Stimulated activated CD4-positive, alpha-beta T cell treated with anti-CD3 and anti-CD28 coated beads, Interleukin-15, amount 100 ng/mL, for 24 hours (primary cell): ENCODE data around the gene TAF6.
A peak's percentile ranks its signal among the peaks of the same experiment; 100 is the strongest.
"Not testable (repeated sequence)": the region's sequence is repeated elsewhere in the genome, so short reads cannot be mapped to it uniquely, and the experiment has no call there.

Experiments used
- DNase-seq: peaks from one replicate; pipeline ENCODE4 v3.0.0-alpha.2; 2020

Gene TAF6

DNA sequence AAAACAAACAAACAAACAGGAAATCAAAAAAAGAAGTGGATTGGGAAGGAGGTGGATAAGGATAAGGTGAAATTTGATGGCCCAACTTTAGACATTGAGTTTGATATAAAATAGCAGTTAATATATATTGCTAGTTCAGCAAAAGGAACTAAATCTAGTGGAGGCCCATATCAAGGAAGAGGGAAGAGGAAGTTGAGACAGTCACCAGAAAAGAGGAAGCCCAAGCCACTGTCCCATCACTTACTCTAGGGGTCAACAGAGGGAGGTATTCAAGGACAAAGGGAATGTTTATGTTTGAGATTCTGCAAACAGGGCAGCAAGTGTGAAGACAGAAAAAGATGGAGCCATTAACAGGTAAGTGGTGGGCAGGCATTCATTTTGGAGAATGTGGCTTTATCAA, 33.2 kb upstream of the TAF6 start:
- DNase-seq: no peak

DNA sequence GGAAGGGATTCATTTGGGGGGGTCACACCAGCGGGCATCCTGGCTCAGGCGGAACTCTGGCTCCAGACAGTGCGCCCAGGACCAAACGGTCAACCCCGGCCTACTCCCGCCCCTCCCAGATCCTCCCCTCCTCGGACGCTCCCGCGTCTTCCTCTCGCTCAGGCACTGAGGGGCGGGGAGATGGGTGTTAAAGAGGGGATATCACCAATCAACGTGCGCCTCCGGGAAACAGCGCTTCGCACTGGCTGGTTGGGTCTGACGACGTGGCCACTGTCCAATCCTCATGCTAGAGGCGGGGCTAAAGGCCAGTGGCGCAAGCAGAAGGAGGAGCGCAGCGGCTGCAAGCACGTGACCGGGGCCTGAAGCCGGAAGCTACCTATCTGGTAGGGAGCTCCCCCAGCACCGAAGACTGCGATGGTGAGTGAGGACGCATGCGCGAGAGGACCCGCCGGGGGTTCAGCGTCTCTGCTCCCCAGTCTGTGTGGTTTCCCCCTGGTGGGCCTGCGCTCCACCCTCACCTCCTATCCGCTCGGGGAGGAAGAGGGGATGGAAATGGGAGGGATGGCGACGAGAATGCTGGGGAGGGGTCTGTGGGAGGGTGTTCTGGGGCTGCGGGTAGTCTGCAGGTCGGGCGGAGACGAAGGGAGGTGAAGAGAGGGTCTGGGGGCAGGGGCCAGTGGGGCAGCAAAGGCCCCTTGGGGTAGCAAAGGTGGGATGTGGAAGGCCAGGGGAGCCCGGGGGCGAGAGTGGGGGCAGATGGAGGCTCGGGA, 29.6 kb upstream of the TAF6 start, which contains the start of gene LAMTOR4:
TSS of gene LAMTOR4 (plus strand) at position 360 of the 770 bp plus-strand sequence. CDS start at position 415, 55 bp downstream.
- DNase-seq: peak; percentile 99

DNA sequence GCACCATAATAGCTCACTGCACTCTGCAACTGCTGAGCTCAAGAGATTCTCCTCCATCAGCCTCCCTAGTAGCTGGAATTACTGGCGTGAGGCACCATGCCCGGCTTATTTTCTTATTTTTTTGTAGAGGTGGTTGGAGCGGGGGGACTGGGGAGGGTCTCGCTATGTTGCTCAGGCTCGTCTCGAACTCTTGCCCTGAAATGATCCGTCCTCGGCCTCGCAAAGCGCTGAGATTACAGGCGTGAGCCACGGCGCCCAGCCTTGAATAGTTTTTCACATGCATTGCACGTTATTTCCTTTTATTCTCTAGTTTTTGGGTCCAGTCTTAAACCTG, 29.0 kb upstream of the TAF6 start:
- no peak for DNase-seq

DNA sequence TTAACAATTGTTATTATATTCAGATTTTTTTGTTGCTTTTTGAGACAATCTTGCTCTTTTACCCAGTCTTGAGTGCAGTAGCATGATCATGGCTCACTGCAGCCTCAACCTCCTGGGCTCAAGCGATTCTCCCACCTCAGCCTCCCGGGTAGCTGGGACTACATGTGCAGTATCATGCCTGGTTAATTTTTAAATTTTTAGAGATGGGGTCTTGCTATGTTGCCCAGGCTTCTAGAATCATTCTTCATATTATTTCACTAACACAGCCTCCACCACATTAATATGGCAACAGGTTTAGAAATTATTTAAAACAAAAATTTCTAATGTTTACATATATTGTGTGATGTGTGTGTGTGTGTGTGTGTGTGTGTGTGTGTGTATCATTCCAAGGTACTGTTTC, 28.1 kb upstream of the TAF6 start:
- DNase-seq: no peak

DNA sequence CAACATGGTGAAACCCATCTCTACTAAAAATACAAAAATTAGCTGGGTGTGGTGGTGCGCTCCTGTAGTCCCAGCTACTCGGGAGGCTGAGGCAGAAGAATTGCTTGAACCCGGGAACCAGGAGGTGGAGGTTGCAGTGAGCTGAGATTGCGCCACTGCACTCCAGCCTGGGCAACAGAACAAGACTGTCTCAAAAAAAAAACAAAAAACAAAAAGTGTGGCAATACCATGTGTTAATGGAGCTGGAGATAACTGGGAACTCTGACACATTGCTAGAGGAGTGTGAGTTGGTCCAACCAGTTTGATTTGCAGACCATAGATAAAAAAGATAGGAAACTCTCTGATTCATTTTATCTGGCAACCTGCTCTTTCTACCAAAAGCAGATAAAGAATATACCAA, 27.2 kb upstream of the TAF6 start:
- DNase-seq: not testable (repeated sequence)

DNA sequence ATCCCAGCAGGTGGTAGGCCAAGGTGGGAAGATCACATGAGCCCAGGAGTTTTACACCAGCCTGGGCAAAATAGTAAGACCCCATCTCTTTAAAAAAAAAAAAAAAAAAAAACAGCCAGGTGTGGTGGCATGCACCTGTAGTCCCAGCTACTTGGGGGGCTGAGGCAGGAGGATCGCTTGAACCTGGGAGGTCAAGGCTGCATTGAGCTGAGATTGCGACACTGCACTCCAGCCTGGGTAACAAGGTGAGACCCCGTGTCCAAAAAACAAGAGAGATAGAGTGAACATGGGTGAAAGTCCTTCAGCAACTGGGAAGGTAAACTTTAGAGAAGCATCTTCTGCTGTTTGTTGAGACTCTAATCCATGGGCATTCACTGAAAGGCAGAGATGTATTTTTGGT, 23.3 kb upstream of the TAF6 start:
- DNase-seq: no peak

DNA sequence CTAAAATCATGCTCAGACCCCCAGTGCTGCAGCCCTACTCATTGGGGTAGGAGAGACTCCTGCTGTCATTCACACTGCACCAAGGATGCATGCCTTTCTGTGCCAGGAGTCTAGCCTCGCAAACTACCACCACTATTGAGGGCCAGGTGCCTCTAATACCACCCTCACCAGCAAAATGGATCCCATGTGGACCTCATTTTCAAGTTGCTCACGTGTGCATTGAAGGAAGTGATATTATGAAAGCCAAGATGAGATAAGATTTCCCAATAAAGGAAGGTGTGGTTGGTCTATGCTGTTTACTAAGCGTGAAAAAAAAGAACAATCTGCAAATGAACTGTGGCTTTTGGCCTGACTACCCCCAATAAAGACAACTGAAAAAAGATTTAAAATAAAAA, 22.4 kb upstream of the TAF6 start:
- no peak for DNase-seq

DNA sequence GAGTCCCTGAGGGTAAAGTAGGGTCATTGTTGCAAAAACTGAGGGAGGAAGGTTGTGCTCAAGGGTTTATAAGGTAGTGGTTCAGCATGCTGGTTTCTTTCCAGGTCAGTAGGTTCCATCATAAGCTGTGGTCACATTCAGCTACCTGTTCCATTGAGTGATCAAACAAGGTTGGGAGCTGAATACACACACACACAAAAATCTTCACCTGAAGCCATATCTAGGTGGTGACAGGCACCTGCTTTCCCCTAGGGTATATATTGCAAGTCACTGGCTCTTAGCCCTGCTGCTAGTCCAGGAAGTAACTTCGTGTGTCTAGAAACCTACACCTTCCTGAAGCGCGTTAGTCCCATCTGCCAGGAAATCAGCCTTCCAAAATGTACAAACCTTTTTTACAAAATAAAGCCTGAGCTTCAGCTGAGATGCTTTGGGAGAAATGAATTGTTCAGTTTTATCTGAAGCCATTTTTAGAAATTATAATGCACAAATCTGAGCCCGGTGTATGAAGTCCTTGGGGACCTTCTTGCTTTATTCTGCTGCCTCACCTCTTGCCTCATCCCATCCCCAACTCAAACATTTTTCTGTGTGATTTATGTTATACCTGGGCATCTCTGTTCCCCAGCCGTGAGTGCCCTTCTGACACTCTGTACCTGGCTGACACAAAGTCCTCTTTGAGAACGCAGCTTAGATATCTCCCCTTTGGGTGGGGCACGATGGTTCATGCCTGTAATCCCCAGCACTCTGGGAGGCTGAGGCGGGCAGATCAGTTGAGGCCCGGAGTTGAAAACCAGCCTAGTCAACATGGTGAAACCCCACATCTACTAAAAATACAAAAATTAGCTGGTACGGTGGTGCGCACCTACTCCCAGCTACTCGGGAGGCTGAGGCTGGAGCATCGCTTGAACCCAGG, 18.9 kb upstream of the TAF6 start:
- DNase-seq: no peak

DNA sequence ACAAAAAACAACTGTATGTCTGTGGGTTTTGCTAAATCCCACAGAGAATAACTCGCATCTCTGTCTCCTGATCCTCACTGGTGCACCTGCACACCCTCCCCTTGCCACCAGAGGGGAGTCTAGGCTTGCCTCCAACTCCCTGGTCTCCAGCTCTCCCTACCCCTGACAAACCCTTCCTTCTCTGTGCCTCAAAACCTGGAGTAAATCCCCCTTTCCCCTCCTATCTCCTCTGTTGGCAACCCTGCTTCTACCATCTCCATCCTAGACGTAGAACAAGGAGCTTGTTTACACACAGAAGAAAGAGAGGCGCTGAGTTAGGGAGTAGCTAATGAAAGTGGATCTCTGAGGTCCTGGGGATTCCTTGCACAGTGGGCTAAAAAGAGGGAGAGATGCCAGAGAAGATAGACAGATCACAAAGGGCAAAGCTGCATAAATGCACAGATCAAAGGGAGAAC, 13.6 kb upstream of the TAF6 start:
- peak; percentile 74 for DNase-seq

DNA sequence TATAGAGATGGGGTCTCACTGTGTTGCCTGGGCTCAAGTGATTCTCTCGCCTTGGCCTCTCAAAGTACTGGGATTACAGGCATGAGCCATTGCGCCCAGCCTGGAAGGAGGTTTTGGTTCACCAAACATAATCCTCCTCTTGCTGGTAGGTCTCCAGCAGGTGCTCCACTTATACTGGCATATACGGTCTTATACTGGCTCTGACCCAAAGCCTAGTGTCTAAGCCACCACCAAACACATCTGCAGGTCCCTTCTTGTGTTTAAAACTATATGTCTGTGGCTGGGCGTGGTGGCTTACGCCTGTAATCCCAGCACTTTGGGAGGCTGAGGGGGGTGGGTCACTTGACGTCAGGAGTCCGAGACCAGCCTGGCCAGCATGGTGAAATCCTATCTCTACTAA, 13.0 kb upstream of the TAF6 start:
- no peak for DNase-seq

DNA sequence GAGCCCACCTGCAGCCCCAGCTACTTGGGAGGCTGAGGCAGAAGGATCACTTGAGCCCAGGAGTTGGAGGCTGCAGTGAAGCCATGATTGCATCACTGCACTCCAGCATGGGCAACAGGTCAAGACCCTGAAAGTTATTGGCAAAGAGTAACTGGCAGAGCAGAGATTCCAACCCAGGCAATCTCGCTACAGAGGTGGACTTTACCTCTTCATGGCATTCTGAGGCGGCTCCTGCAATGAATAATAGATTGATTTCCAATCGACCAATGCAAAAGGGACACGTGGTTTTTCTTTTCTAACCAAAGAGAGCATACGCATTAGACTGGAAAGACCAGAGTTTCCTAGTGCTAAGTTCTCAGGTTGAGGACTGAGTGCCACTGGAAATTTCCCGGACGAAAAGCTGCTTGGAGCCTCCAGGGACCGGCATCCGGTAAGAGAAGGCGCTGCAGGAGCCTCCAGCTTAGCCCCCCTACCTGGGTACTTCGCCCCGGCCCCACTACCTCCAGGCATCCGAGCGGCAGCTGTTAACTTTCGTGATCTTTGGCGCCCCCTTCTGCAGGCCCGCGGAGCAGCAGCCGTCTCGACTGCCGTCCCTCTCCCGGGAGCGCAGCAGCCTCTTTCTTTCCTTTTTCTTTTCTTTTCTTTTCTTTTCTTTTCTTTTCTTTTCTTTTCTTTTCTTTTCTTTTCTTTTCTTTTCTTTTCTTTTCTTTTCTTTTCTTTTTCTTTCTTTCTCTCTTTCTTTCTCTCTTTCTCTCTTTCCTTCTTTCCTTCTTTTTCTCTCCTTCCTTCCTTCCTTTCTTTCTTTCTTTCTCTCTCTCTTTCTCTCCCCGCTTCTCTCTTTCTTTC, 11.7 kb upstream of the TAF6 start:
- peak; percentile 88 for DNase-seq

DNA sequence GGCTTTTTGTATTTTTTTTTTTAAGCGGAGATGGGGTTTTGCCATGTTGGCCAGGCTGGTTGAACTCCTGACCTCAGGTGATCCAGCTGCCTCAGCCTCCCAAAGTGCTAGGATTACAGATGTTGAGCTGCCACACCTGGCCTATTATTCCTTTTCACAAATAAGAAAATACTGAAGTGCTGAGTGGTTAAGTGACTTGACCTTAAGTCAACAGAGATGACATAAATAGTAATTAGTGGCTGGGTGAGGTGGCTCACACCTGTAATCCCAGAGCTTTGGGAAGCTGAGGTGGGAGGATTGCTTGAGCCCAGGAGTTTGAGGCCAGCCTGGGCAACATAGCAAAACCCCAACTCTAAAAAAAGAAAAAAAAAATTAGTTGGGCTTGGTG, 11.1 kb upstream of the TAF6 start:
- DNase-seq: not testable (repeated sequence)

DNA sequence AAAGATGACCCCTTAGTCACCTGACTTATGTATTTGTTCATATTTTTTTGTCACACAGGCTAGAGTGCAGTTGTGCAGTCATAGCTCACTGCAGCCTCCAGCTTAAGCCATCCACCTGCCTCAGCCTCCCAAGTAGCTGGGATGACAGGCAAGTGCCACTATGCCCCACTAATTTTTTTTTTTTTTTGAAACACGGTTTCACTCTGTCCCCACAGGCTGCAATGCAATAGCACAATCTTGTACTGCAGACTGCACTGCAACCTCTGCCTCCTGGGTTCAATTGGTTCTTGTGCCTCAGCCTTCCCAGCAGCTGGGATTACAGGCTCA, 9.4 kb upstream of the TAF6 start:
- no peak for DNase-seq

DNA sequence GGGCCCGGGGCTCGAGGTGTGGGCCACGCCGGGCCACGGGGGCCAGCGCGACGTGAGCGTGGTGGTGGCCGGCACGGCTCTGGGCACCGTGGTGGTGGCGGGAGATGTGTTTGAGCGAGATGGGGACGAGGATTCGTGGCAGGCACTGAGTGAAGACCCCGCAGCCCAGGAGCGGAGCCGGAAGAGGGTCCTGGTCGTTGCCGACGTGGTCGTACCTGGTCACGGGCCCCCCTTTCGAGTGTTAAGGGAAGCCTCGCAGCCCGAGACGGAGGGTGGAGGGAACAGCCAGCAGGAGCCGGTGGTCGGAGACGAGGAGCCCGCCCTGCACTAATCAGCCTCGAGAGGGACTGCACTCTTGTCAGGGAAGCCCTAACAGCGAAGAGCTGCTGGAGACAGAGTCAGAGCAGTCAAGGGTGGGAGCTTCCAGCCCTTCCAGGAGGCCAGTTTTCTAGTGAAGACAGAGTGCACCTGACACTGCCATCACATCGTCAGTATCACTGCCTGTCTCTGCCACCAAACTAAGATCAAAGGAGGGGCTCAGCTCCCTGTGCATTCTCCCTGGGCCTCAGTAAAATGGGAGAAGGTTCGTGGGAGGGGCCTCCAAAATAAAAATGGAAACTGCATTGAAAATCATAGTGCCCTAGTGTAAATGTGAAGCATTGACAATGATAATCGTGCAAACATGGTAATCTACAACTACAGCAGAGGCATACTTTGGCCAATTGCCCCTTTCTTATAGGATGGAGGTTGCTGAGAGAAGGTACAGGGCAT, 8.9 kb upstream of the TAF6 start:
- peak; percentile 46 for DNase-seq

DNA sequence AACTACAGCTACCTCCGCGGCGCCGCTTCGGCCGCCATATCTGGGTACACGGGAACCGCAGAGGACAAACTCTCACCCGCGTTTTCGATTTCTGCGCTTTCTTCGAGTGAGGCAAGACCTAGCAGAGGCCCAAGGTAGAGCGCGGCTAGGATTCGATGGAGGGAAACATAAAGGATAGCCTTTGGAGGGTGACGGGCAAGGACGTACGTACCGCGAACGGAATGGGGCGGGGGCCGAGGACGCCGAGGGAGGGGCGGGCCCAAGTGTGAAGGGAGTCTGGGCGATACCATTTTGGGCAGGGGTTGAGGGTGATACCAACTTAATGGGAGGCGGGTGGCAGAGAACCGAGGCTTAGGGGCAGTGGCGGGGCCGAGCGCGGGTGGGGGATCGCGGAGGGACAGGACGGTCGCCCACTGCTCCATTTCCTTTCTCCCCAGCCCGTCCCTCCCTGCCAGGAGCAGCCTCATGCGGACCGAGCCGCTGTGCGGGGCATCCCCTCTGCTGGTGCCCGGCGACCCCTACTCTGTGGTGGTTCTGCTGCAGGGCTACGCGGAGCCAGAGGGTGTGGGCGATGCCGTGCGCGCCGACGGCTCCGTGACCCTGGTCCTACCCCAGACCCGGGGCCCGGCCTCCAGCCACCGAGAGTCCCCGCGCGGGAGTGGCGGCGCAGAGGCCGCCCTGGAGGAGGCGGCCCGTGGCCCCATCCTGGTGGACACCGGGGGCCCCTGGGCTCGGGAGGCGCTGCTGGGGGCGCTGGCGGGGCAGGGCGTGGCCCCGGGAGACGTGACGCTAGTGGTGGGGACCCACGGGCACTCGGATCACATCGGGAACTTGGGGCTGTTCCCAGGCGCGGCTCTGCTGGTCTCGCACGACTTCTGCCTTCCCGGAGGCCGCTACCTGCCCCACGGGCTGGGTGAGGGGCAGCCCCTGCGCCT, 8.0 kb upstream of the TAF6 start, which contains the start of gene MBLAC1:
TSS of gene MBLAC1 (plus strand) at position 37 of the 935 bp plus-strand sequence. CDS start at position 466, 429 bp downstream.
- peak; percentile 93 for DNase-seq

DNA sequence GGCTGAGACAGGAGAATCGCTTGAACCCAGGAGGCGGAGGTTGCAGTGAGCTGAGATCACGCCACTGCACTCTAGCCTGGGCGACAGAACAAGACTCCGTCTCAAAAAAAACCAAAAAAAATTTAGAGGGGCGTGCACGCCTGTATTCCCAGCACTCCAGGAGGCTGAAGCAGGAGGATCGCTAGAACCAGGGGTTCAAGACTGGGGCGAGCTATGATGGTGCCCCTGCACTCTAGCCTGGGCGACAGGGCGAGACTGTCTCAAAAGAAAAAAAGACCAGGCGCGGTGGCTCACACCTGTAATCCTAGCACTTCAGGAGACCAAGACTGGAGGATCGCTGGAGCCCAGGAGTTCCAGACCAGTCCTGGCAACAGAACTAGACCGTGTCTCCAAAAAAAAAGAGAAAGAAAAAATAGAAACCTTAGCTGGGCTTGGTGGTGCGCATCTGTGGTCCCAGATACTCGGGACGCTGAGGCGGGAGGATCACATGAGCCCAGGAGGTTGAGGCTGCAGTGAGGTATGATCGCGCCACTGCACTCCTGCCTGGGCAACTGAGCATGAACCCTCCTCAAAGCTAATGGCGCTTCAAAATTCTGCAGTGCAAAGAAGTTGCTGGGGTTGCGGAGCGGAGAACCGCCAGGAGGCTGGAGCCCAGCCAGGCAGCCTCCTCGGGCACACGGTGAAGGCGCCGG, 7.2 kb upstream of the TAF6 start:
- no peak for DNase-seq

DNA sequence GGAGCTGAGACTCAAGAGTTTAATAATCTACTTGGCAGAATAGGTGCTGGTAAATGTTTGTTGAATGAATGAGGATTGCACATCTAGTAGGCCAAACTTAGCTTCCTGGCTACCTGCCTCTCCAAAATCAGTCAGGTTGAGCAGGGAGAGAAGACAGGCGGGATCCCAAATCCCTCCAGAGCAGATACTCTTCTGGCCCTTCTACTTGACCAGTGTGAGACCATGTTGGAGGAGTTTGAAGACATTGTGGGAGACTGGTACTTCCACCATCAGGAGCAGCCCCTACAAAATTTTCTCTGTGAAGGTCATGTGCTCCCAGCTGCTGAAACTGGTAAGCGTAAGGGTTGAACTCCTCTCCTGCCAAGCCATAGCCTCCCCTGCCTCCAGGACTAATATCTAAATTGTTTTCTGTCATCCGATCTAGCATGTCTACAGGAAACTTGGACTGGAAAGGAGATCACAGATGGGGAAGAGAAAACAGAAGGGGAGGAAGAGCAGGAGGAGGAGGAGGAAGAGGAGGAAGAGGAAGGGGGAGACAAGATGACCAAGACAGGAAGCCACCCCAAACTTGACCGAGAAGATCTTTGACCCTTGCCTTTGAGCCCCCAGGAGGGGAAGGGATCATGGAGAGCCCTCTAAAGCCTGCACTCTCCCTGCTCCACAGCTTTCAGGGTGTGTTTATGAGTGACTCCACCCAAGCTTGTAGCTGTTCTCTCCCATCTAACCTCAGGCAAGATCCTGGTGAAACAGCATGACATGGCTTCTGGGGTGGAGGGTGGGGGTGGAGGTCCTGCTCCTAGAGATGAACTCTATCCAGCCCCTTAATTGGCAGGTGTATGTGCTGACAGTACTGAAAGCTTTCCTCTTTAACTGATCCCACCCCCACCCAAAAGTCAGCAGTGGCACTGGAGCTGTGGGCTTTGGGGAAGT, 5.4 kb upstream of the TAF6 start:
- DNase-seq: no peak

DNA sequence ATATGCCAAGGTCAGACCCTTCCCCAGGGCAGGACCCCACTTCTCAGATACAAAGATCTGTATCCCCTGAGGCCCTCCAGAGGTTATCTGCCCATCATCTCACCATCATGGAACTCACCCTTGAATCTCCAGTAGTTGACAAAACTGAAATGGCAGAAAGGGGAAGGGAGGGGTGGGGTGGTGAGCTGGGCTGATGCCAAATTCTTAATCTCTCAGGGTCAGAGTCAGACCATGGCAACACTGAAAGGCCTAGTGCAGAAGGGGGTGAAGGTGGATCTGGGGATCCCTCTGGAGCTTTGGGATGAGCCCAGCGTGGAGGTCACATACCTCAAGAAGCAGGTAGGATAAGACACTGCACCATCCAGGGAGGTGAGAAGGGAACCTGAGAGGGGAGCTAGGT, 3.4 kb upstream of the TAF6 start:
- DNase-seq: no peak

DNA sequence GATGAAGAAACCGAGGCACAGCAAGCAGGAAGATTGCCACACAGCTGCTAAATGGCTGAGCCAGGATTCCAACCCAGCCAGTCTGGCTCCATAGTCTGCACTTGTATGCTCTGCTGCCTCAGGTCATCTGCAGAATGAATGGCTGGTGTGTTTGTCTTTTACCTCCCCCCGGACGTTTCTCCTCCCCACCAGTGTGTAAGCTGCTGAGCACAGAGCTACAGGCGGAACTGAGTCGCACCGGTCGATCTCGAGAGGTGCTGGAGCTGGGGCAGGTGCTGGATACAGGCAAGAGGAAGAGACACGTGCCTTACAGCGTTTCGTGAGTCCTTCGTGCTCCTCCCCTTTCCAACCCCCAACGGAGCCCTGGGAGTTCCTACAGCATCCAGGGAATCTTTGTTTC, 2.9 kb upstream of the TAF6 start:
- DNase-seq: no peak

DNA sequence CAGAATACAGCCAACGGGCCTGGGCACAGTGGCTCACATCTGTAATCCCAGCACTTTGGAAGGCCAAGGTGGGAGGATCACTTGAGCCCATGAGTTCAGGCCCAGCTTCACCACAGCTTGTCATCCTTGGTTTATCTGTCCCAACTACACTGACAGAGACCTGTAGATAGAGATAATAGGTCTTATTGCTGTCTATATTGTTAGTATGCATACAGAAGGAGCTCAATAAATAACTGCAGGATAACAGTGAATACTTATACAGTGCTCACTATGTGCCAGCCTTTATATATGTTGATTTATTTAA, 1.5 kb upstream of the TAF6 start:
- DNase-seq: no peak
